ENCODE data around the gene RFNG. TPM values are rescaled to one million over a fixed set of nuclear protein-coding genes. Genes with fewer than 3 reads are reported as not detected.

RFNG gene
- total and polyA plus RNA-seq, 10 of the 15 experiments (the other 5 are each of a cell fraction or from before 2014, with no cell fraction given): 0.10 to 19.6 (median 6.2) TPM

GRCh38 chr17:82058230-82058854, 6.7 kb upstream of the RFNG start:
- no peak for FAIRE-seq
- no TSS peak for BruUV-seq (replicated peaks)
- ChIA-PET RAD21 (ENCODE audit: unreplicated experiment) (no interaction called here), POLR2A (no interaction called here), SMC1A (ENCODE audit: uncharacterized antibody, unreplicated experiment) (no interaction called here), CTCF (no interaction called here)
- H3K27me3 ChIP-seq (replicated peaks in 1 of 2; ENCODE audit: control insufficient read depth in 2 of 2, insufficient read depth in 2 of 2, low read length in 1 of 2): no peaks in the 10 kb centered on the region
- H4K20me1 ChIP-seq (ENCODE audit: control insufficient read depth, insufficient read depth): no peaks in the 10 kb centered on the region
- no peak overlapping the region for H3K27ac ChIP-seq (ENCODE audit: control insufficient read depth, insufficient read depth)
- no peak overlapping the region for H2AFZ ChIP-seq (ENCODE audit: control insufficient read depth, low read depth, low read length)
- ATAC-seq: no peak
- H3K4me2 ChIP-seq (ENCODE audit: control insufficient read depth, insufficient read depth): no peak overlapping the region
- peaks cover 3 to 36% of the 10 kb centered on the region in 2 experiments for H3K36me3 ChIP-seq (ENCODE audit: control insufficient read depth in 2 of 2, insufficient read depth in 2 of 2, low read length in 1 of 2)
- H3K9me3 ChIP-seq (replicated peaks; ENCODE audit: control insufficient read depth, insufficient read depth, low read length): no peaks in the 10 kb centered on the region
- DNase-seq (ENCODE audit: low read depth, low spot score): no peak
- 76% methylated on average over 17 of the region's 17 CpGs for WGBS (ENCODE audit: insufficient coverage, insufficient replicate concordance, low lambda C conversion rate, missing lambda C conversion rate)
- in situ Hi-C loops (cut with MboI) (no loop called here), intact Hi-C loops (cut with micrococcal nuclease; ENCODE audit: unreplicated experiment) (no loop called here)
- H3K4me1 ChIP-seq (ENCODE audit: control insufficient read depth, insufficient read depth, low read length): peaks cover under 1% of the 10 kb centered on the region; the same call in 1 of the 2 replicates
- H3K79me2 ChIP-seq (ENCODE audit: control insufficient read depth, insufficient read depth, low read length): peaks cover under 1% of the 10 kb centered on the region; the same call in 1 of the 2 replicates
- H3K9ac ChIP-seq (ENCODE audit: control insufficient read depth, insufficient read depth, low read length): no peak overlapping the region
- no peak for TF ChIP-seq CEBPB (IDR thresholded peaks at IDR 0.05; ENCODE audit: borderline replicate concordance in 1 of 2, low read depth in 2 of 2, low read length in 2 of 2)
- TF ChIP-seq POLR2A (IDR thresholded peaks at IDR 0.05; ENCODE audit: low read depth, low read length): 0 out of 2 replicates have a peak, but pooled peaks have one; percentile 4
- no peak overlapping the region for H3K4me3 ChIP-seq

GRCh38 chr17:82056729-82057621, 5.4 kb upstream of the RFNG start:
- Histone ChIP-seq H3K4me1 (ENCODE audit: control insufficient read depth, insufficient read depth, low read length) (peaks cover 4% of the 10 kb centered on the region), H4K20me1 (ENCODE audit: control insufficient read depth, insufficient read depth) (no peaks in the 10 kb centered on the region), H3K36me3 (ENCODE audit: control insufficient read depth in 2 of 2, insufficient read depth in 2 of 2, low read length in 1 of 2) (peaks cover 3 to 36% of the 10 kb centered on the region in 2 experiments), H3K4me2 (ENCODE audit: control insufficient read depth, insufficient read depth) (no peak overlapping the region), H3K9me3 (replicated peaks; ENCODE audit: control insufficient read depth, insufficient read depth, low read length) (no peaks in the 10 kb centered on the region), H2AFZ (ENCODE audit: control insufficient read depth, low read depth, low read length) (no peak overlapping the region), H3K4me3 (no peak overlapping the region), H3K27me3 (replicated peaks in 1 of 2; ENCODE audit: control insufficient read depth in 2 of 2, insufficient read depth in 2 of 2, low read length in 1 of 2) (no peaks in the 10 kb centered on the region), H3K9ac (ENCODE audit: control insufficient read depth, insufficient read depth, low read length) (no peak overlapping the region), H3K79me2 (ENCODE audit: control insufficient read depth, insufficient read depth, low read length) (peaks cover 14% of the 10 kb centered on the region), H3K27ac (ENCODE audit: control insufficient read depth, insufficient read depth) (no peak overlapping the region)
- ChIA-PET POLR2A (no interaction called here), RAD21 (ENCODE audit: unreplicated experiment) (no interaction called here), CTCF (no interaction called here), SMC1A (ENCODE audit: uncharacterized antibody, unreplicated experiment) (no interaction called here)
- TSS peak; percentile 33 for BruUV-seq (replicated peaks)
- intact Hi-C loops (cut with micrococcal nuclease; ENCODE audit: unreplicated experiment) (no loop called here), in situ Hi-C loops (cut with MboI) (no loop called here)
- 70% methylated on average over 23 of the region's 29 CpGs for WGBS (ENCODE audit: insufficient coverage, insufficient replicate concordance, low lambda C conversion rate, missing lambda C conversion rate)
- no peak for DNase-seq (ENCODE audit: low read depth, low spot score)
- ATAC-seq: no peak
- TF ChIP-seq POLR2A (IDR thresholded peaks at IDR 0.05; ENCODE audit: low read depth, low read length): peak; percentile 73
- TF ChIP-seq NR2C2 (IDR thresholded peaks at IDR 0.05; ENCODE audit: borderline replicate concordance, control insufficient read depth, insufficient read length, low read depth): no peak
- TF ChIP-seq POLR2AphosphoS5 (IDR thresholded peaks at IDR 0.05; ENCODE audit: low read length): peak; percentile 55
- FAIRE-seq: no peak
